Testis (tissue), 3 donors: ENCODE measurements around the gene SLC6A2. TPM values are rescaled to one million over a fixed set of nuclear protein-coding genes. Genes with fewer than 3 reads are reported as not detected.

Experiments
- DNase-seq: peaks from one replicate; pipeline ENCODE4 v3.0.0-alpha.2; 2019
- H3K27ac ChIP-seq, 2 donors: fragments of 200-600 bp; sonication (generic); one replicate each; pipeline ENCODE4 v1.5.1; 2019
- H3K27me3 ChIP-seq: fragments of 200-600 bp; sonication (generic); one replicate; pipeline ENCODE4 v1.5.1; 2019
- H3K36me3 ChIP-seq: fragments of 200-600 bp; sonication (generic); one replicate; pipeline ENCODE4 v1.5.1; 2017; ENCODE audit warnings: low read depth; ENCODE audit errors: missing control alignments
- H3K4me1 ChIP-seq: fragments of 200-600 bp; sonication (generic); one replicate; pipeline ENCODE4 v1.5.1; 2019
- H3K4me3 ChIP-seq, 2 donors: fragments of 200-600 bp; sonication (generic); one replicate each; pipeline ENCODE4 v1.5.1; 2017 to 2019
- H3K9me3 ChIP-seq: fragments of 200-600 bp; sonication (generic); one replicate; pipeline ENCODE4 v1.5.1; 2017
- CTCF ChIP-seq, 3 experiments: fragments of 450-650 bp in 2 of 3; fragments of 200-600 bp in 1 of 3; sonication (generic) in 1 of 3; IDR thresholded peaks; one replicate each; pipeline ENCODE4 v1.5.1; 2016 to 2019; ENCODE audit warnings: antibody characterized with exemption in 3 of 3, mild to moderate bottlenecking in 2 of 3, moderate library complexity in 1 of 3
- POLR2A ChIP-seq: fragments of 450-650 bp; IDR thresholded peaks from one replicate; pipeline ENCODE4 v1.6.1; 2017; ENCODE audit warnings: antibody characterized with exemption, mild to moderate bottlenecking, moderate library complexity
- WGBS, 2 donors: methylation state at CpG; one replicate each; pipeline ENCODE4 v1.1.5; 2018; 5-methylcytosine and 5-hydroxymethylcytosine counted together
- intact Hi-C: fragments of 100-400 bp; cut with DNase I; formaldehyde crosslinking; loops from one replicate; pipeline ENCODE4 v1.15.1; 2023; ENCODE audit warnings: low total_unique reads
- polyA plus RNA-seq: library from polyadenylated mRNA; stranded (reverse); fragments of 350-450 nt; fragmentation: Illumina TruSeq; extraction: RNeasy Lipid Tissue Mini Kit (QIAGEN cat#74804); gene quantifications from one replicate; pipeline ENCODE4 v1.2.3, GENCODE V29; 2014; ENCODE audit warnings: low read depth, low replicate concordance; ENCODE audit not compliant: insufficient read depth
- total RNA-seq, 2 donors: library from RNA; depleted of rRNA; stranded (reverse); fragments of >200 nt; gene quantifications; one replicate each; pipeline ENCODE4 v1.2.3, GENCODE V29; 2016

Gene SLC6A2
- total and polyA plus RNA-seq, 3 donors from 2014 or later: 3.5 to 16.6 (median 5.7) TPM

DNA sequence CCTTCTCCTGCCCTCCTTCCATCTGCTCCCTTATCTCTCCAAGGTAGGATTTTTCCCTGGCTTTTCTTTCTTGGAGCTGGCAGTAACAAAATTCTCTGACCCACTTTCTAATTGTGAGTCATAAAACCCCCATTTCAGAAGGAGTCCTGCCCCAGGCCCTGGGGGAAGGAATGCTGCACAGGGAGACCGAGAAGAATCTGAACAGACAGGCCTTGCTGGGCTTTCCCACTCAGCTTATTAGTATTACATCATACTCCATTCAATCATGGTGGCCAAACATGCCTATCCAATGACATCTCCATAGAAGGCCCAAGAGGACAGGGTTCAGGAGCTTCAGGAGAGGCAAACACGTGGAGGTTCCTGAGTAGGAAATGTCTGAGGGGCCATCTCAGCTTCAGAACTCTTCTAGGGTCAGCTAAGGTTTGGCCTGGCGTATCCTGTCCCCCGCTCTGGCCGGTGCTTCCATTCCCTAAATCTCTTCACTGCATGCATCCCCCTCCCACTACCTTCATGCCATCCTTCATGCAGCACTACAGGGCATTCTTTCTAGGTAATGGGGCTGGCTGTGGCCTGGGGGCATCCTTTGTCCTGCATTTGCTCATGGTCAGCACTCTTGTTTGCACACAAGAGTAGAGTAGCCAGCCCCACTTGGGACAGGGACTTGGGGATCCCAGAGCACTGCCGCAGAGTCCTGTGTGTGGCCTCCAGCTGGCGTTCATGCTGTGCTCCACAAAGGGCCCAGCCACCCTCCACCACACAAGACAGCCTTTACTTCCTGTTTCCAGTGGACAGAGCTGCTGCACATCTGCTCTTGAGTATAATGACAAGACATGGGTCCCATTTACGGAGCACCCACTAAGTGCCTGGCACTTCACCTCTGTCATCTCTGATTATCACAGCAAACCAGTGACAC lies 8.2 kb downstream of the SLC6A2 start:
- intact Hi-C loops: no loop called here
- Histone ChIP-seq H3K27ac (no peak overlapping the region), H3K9me3 (no peaks in the 10 kb centered on the region), H3K36me3 (no peaks in the 10 kb centered on the region), H3K4me1 (no peaks in the 10 kb centered on the region), H3K27me3 (no peaks in the 10 kb centered on the region), H3K4me3 (no peak overlapping the region)
- 83 to 87% methylated on average over 5 to 8 of the region's 8 CpGs for WGBS, 2 donors
- no peak for TF ChIP-seq CTCF (IDR thresholded peaks at IDR 0.05)
- TF ChIP-seq POLR2A: no peak
- DNase-seq: no peak

DNA sequence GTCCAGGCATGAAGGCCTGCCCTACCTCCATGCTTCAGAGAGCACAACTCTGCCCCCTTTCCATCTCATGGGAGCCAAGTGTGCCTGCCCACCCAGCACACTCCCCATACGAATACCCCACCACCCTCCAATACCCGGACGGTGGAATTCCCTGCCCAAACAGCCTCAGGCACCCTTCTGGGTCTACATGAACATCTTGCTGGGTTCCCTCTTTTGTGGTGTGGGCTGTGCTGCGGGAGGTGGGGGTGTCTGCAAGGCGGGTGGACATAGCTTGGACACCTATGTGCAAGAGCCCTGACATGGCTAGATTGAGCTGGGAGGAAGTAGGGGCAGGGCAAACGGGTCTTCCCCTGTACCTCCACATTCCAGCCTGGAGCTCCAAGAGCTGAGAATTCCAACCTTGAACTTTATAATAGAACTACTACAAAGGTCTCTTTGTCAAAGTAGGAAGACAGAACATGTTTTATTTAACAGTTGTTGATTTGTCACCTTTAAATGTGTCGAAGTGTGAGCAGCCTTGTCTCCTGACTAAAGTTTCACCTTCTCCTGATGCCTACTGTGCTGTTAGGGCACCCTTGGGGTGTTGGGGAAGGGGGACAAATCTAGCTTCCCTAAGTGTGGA lies 9.1 kb downstream of the SLC6A2 start:
- H3K36me3 ChIP-seq: no peaks in the 10 kb centered on the region
- H3K27me3 ChIP-seq: no peaks in the 10 kb centered on the region
- 83 to 92% methylated on average over 7 of the region's 7 CpGs for WGBS, 2 donors
- DNase-seq: no peak
- no peaks in the 10 kb centered on the region for H3K9me3 ChIP-seq
- no peaks in the 10 kb centered on the region for H3K4me1 ChIP-seq
- no peak for TF ChIP-seq POLR2A
- no peak for TF ChIP-seq CTCF (IDR thresholded peaks at IDR 0.05)
- no peak overlapping the region for H3K4me3 ChIP-seq
- intact Hi-C loops: no loop called here
- no peak overlapping the region for H3K27ac ChIP-seq

DNA sequence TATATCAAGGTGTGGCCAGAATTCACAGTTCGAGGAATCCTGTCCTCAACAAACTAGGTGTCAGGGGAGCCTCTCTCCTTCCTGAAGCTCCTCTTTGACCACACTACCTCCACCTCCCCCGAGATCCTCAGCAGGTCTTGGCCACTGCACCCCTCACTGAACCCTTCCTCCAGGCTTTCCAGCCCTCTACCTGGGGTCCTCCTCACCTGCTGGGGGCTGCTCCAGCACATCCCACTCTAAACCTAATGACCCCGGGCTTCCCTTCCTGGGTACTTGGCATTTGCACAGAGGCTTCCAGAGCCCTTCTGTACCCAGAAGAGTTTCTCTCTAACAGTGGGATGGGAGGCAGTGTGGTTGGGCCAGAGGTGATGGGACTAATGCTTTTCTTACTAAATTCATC lies 9.7 kb downstream of the SLC6A2 start:
- Histone ChIP-seq H3K27me3 (no peaks in the 10 kb centered on the region), H3K27ac (no peak overlapping the region), H3K4me3 (no peak overlapping the region), H3K4me1 (no peaks in the 10 kb centered on the region), H3K9me3 (no peaks in the 10 kb centered on the region), H3K36me3 (no peaks in the 10 kb centered on the region)
- DNase-seq: no peak
- WGBS, 2 donors: 84 to 91% methylated on average over 3 of the region's 3 CpGs
- TF ChIP-seq POLR2A (no peak), CTCF (IDR thresholded peaks at IDR 0.05) (no peak)
- intact Hi-C loops: no loop called here

DNA sequence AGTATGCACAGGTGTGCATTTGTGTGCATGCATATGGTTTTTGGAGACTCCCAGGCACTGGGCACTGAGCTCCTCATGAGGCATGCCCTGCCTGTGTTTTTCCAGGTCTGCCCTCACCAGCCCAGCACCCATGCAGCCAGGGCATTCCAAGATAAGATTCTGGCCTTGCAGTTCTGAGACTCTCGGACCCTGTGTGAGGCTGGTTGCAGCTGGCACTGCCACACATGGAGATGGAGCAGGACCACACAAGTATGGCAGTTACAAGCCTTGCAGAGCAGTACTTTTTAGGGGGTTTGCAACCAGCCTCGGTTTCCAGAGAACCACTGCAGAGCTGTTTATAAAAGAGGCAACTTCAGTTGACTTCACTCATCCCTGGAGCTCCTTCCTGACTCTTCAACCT lies 10.2 kb downstream of the SLC6A2 start:
- Histone ChIP-seq H3K4me3 (no peak overlapping the region), H3K4me1 (no peaks in the 10 kb centered on the region), H3K36me3 (no peaks in the 10 kb centered on the region), H3K27me3 (no peaks in the 10 kb centered on the region), H3K9me3 (no peaks in the 10 kb centered on the region), H3K27ac (no peak overlapping the region)
- DNase-seq: no peak
- 78% methylated on average over 1 to 2 of the region's 2 CpGs for WGBS, 2 donors
- TF ChIP-seq POLR2A (no peak), CTCF (IDR thresholded peaks at IDR 0.05) (no peak)
- intact Hi-C loops: no loop called here
